Globus pallidus (tissue), 1 donor: ENCODE data around the gene VEGFA.

ENCODE experiments used
- DNase-seq: peaks from one replicate; pipeline ENCODE4 v3.0.0-alpha.2; 2015; ENCODE audit warnings: low spot score

Gene VEGFA

DNA sequence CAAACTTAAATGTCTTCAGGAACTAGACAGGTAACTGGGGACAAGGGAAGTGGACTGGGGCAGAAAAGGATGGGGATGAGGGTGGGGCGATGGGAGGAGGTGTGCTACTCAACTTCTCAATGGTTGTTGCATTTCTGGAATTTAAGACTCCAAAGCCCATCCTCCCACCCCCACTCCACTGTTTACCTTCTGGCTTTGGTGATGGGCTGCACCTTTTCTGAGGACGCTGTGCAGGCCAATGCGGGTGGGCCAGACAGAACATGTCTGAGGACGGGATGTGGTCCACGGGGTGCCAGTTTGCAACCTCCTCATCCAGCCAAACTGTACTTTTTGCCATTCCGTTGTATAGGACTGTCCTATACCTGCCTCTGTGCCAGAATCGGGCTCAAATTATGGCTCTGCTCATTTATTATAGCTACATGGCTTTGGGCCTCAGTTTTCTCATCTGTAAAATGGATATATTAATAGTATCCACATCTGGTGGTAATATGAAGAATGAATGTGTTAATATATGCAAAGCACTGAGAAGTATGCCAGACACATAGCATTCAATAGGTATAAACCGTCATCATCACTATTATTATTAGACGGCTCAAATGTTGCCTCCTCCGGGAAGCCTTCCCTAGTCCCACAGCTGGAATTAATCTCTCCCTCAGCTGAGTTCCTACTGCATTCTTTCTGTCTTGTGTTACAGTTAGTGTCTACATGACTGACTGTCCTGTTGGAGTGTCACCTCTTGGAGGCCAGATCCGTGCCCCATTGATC lies 31.0 kb upstream of the VEGFA start:
- DNase-seq: no peak

DNA sequence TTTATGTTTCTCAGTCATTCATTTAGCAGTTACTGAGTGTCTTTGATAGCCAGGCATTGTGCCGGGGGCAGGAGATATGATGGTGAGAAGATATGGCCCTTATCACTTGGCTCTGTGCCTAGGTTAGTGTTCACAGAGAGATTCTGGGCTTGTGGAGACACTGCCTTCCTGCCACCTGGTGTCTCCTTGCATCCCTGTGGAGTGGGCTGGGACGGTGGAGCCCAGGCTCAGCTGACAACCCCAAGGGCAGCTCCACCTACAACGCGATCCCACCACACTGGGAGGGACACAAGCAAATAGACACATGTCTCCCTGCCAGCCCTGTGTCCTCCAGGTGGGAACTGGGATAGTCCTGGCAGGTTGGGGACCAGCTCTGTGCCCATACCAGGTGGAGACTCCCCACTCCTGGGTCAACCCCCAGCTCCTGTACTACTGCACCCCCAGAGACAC lies 30.3 kb upstream of the VEGFA start:
- no peak for DNase-seq

GRCh38 chr6:43740321-43740960 lies 29.6 kb upstream of the VEGFA start:
- no peak for DNase-seq

GRCh38 chr6:43740961-43741764 lies 28.8 kb upstream of the VEGFA start:
- no peak for DNase-seq

DNA sequence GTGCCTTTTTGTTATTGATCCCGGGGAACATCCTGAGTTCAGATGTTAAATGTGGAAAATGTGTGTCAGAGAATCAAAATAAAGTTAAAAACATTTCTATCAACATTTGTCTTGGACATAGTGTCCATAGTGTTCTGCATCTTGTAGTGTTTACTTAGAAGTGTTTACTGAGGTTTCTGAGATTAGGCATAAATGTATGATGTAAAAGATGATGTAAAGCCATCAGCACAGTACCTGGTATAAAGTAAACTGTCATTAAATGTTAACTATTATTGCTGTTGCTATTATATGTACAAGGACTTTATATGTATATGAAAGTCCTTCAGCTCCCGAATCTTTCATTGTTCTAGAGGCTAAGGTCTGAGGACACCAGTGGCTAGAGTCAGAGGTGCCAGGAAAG lies 28.2 kb upstream of the VEGFA start:
- DNase-seq: no peak

DNA sequence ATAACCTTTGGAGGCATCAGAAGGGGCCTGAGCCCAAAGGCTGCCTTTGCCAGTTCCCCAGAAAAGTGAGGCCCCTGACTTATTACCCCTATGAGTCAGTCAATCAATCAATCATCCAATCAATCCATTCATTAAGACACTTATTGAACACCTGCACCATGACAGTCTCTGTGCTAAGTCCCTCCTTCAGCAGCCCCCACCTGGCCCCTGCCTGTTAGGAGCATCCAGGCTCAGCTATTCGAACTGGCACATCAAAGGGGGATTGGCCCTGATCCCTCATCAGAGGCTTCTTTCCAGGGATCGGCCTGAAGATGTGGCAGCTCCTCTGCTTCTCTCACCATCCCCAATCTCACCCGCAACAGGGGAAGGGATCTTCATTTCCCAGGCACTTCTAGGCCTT lies 27.7 kb upstream of the VEGFA start:
- no peak for DNase-seq

GRCh38 chr6:43742931-43743632 lies 26.9 kb upstream of the VEGFA start:
- no peak for DNase-seq

- no peak for DNase-seq
Observed at GRCh38 chr6:43743682-43744381, 26.2 kb upstream of the VEGFA start.

DNA sequence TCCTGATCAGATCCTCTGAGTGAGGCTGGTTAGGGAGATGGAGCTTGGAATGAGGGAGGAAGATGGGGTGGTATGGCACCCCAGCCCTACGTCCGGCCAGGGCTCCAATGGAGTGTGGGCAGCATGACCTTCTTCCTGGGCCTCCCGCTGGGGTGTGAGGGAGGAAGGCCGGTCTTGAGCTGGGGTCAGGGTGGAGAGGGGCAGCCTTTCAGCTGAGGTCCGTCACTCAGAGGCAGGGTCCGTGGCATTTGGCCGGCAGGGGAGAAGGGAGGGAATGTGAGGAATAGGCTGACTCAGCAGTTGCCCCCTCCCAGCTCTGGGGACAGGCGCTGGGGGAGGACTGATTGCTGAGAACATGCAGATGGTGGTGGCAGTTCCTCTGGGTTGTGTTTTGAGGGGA lies 25.5 kb upstream of the VEGFA start:
- DNase-seq: no peak

GRCh38 chr6:43744931-43745727 lies 24.9 kb upstream of the VEGFA start:
- DNase-seq: no peak

DNA sequence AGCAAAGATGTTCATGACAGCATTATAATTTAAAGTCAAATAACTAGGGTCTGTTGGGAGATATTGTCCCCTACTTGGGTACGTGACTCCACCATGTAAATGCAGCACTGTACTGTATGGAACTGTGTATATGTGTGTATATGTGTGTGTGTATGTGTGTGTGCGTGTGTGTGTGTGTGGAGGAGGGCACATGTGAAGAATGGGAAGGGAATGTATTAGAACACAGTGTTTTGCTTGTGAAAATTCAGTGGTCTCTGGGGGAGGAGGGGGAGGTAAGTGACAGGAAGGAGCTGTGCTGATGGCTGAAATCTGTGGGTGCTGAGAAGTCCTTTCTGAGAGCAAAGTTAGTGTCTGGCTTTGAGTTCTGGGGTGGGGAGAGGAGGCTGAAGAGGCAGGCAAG lies 23.9 kb upstream of the VEGFA start:
- no peak for DNase-seq

GRCh38 chr6:43746613-43747102 lies 23.4 kb upstream of the VEGFA start:
- DNase-seq: no peak

DNA sequence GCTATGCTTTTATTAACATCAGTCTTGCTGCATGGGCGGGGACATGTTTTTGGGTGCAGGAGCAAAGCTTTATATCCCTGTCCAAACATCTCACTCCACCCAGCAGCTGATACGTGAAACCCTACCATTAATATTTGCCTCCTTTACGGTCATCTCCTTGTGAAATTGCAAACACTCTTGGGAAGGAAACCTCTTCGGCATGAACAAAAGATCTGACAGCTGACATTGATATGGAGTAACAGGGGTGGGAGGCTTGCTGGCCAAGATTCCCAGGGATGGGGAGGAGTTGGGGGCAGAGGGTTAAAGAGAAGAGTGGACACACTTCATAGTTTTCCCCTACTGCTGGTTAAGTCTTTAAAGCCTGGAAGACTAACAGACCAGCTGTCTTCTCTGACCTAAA lies 22.2 kb upstream of the VEGFA start:
- DNase-seq: no peak

DNA sequence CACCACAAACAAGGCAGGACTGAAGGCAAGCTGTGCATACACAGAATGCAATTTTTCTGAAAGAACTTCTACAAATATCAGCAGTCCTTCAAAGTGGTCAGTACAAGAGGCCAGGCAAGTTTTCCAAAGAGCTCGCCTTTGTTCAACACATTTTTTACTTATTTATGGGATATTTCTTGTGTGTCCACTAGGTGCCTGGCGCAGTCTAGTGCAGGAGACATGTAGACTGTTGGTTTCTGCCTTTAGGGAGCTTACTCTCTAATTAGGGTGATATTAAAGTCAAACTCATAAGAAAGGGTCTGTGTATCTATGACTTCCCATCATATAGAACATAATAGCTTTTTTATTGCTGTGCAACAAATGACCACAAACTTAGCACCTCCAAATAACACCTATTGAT lies 21.2 kb upstream of the VEGFA start:
- no peak for DNase-seq

GRCh38 chr6:43749461-43749860 lies 20.6 kb upstream of the VEGFA start:
- DNase-seq: no peak

DNA sequence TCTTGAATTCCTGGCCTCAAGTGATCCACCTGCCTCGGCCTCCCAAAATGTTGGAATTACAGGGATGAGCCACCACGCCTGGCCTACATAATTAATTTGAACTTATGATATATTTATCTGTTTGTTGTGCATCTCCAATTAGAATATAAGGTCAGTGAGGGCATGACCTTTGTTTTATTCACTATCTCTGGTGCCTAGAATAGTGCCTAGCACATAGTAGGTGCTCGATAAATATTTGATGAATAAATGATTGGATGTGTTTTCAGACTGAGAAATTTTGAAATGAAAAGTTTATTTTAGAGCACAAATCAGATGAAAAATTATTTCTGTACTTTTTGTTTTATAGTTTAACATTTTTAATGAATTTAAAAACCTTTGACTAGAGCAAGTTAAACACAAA lies 19.4 kb upstream of the VEGFA start:
- DNase-seq: no peak

DNA sequence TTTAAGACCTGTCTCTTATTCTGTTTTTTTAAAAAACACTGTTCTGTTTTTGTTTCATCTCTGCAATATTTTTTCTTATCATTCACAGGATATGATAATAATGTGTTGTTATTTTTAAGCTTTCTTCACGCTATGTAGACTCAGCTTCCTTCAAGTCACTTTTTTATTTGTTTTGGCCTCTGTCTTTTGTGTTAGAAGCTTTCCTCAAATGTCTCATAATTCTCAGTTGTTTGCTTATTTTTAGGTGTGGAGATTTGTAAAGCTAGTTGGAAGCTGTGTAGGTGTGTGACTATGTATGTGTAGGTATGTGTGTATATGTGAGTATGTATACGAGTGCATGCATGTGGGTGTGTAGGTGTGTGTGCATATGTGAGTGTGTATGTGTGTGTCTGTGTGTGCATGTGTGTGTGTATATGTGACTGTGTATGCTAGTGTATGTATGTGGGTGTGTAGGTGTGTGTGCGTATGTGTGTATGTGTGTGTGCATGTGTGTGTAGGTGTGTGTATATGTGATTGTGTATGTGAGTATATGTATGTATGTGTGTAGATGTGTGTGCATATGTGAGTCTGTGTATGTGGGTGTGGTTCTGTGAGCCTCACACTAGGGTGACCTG lies 16.3 kb upstream of the VEGFA start:
- no peak for DNase-seq

DNA sequence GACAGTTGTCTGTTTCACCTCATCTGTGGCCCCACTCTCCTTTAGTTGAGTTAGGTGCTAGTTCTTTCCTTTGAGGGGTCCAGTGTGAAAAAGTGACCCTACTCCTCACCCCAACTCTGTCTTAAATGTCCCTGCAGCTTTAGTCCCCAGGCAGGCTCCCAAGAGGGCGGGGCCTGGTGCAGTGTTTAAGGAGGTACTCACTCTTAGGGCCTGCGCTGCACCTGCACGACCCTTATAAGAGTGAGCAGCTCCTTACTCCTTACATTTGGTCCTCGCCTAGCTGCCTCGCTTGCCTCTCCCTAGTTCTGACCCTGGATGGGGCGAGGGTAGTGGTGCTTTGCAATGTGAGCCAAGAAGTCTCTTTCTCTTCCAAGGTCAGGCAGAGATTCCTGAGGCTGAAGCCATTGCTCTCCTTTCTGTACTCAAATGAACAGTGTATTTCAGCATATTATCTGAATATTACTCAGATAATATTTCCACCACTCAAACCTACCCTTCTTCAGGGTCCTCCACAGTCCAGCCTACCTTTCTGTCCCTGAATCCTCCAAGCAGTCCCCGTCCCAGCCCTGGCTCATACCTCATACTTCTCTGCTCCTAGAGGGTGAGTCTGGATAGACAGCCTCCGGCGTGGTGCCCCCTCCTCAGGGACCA lies 11.9 kb upstream of the VEGFA start:
- DNase-seq: no peak

DNA sequence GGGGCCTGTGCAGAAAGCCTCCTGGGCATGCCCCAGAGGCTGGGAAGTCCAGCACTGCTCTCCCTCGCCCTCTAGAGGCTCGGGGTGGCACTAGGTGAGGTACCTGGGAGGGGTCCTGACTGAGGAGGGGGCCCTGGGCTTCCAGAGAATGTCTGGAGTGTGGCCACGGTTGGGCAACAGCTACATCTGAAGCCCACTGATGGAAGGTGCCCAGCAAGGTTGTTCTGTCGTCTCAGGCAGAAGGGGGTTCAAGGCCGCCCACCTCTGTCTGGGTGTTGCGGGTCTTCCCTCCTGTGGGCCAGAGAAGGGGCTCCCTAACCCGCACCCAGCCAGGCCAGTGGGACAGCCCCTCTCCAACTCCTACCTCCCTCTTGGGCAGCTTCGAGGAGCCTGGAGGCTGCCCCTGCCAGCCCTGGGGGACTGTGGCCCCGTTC lies 11.4 kb upstream of the VEGFA start:
- no peak for DNase-seq
